ENCODE data around the gene SMIM45.

SMIM45 gene

DNA sequence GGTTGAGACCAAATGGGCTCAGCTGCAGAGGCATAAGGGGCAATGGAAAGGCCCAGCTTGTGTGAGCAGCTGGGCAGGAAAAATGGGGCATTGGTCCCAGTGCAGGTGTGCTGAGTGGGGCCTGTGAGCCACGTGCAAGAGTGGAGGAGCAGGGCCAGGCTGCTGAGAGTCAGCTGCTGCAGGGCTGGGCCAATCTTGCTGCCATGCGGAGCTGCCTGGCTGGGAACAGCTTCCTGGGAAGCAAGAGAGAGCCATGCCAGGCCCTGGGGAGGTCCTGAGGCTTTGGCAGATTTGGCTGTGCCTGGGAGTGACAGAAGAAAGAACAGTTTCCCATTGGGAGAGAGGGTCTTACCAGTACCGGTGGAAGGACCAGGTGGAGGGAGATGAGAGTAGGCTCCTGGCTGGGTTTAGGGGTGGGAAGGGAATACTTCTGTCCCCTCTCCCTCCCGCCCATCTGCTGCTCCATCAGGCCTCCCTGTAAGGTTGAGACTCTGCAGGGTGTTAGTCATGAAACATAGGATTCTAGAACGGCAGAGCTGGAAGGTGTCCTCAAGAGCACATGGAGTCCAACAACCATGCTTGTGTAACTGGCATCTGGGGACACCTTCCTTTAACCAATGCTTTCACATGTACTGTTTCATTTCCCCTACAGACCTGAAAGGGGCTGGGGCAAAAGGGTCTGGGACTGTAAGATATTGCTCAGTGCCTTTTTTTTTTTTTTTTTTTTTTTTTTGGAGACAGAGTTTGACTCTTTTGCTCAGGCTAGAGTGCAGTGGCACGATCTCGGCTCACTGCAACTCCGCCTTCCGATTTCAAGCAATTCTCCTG, 27.7 kb downstream of the SMIM45 start:
- Histone ChIP-seq H4K20me1 (ENCODE audit: insufficient read depth) (no peaks in the 10 kb centered on the region), H3K9me2 (no peaks in the 10 kb centered on the region), H3K9ac (no peak overlapping the region), H3K9me3 (no peaks in the 10 kb centered on the region), H3K36me3 (replicated peaks in 1 of 2; ENCODE audit: control insufficient read depth in 1 of 2, insufficient read depth in 2 of 2, low read length in 1 of 2) (no peaks in the 10 kb centered on the region), H3K4me3 (ENCODE audit: low read depth in 2 of 2, low read length in 1 of 2) (no peak overlapping the region), H3K79me2 (ENCODE audit: insufficient read depth) (no peaks in the 10 kb centered on the region), H3K27me3 (ENCODE audit: insufficient read depth) (no peaks in the 10 kb centered on the region), H3K4me1 (ENCODE audit: control insufficient read depth in 1 of 2, insufficient read depth in 2 of 2, low read depth in 1 of 2, low read length in 1 of 2) (peaks cover 0 to 14% of the 10 kb centered on the region in 2 experiments; a peak in 1 of 4 replicates), H3K27ac (ENCODE audit: low read depth in 2 of 2, low read length in 1 of 2) (no peak overlapping the region), H3F3A (replicated peaks; ENCODE audit: insufficient read depth) (no peaks in the 10 kb centered on the region), H2AFZ (ENCODE audit: low read depth) (no peak overlapping the region), H3K4me2 (no peak overlapping the region)
- POLR2A ChIA-PET: no interaction called here
- no peak for TF ChIP-seq JUND (IDR thresholded peaks at IDR 0.05)
- TF ChIP-seq CHD2 (IDR thresholded peaks at IDR 0.05; ENCODE audit: low read length, partially characterized antibody): no peak
- CTCF ChIA-PET: no interaction called here
- no peak for DNase-seq
- 64% methylated on average over 4 of the region's 9 CpGs for WGBS (ENCODE audit: low lambda C conversion rate)

DNA sequence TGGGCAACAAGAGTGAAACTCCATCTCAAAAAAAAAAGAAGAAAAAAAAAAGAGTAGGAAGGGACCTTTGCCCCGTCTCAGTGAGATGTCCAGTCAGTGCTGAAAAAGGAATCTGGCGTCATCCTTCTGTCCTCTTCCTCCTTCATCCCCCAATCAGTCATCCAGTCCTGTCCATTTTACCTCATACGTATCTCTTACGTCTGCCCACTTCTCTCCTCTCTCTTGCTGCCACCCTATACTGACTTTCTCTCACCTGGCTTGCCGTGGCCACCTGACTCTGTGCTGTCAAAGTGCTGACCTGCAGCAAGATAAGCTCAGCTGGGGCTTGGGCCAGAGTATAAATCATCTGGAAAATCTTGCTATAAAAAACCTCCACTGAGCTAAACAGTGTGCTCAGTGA, 30.9 kb downstream of the SMIM45 start:
- Histone ChIP-seq H2AFZ (ENCODE audit: low read depth) (no peak overlapping the region), H3K9me3 (no peaks in the 10 kb centered on the region), H3K4me3 (ENCODE audit: low read depth in 2 of 2, low read length in 1 of 2) (no peak overlapping the region), H3K27ac (ENCODE audit: low read depth in 2 of 2, low read length in 1 of 2) (no peak overlapping the region), H3K9ac (no peak overlapping the region), H3K79me2 (ENCODE audit: insufficient read depth) (no peaks in the 10 kb centered on the region), H3K4me1 (ENCODE audit: control insufficient read depth in 1 of 2, insufficient read depth in 2 of 2, low read depth in 1 of 2, low read length in 1 of 2) (peaks cover 0 to 3% of the 10 kb centered on the region in 2 experiments; a peak in 1 of 4 replicates), H4K20me1 (ENCODE audit: insufficient read depth) (no peaks in the 10 kb centered on the region), H3K4me2 (no peak overlapping the region), H3K9me2 (no peaks in the 10 kb centered on the region), H3K27me3 (ENCODE audit: insufficient read depth) (no peaks in the 10 kb centered on the region), H3K36me3 (replicated peaks in 1 of 2; ENCODE audit: control insufficient read depth in 1 of 2, insufficient read depth in 2 of 2, low read length in 1 of 2) (no peaks in the 10 kb centered on the region), H3F3A (replicated peaks; ENCODE audit: insufficient read depth) (no peaks in the 10 kb centered on the region)
- 59% methylated on average over 5 of the region's 5 CpGs for WGBS (ENCODE audit: low lambda C conversion rate)
- CTCF ChIA-PET: interaction anchor here (1.2 kb wide), 1 partner anchor 13 kb away, joined by 3 read pairs; no protein-coding TSS in a partner anchor
- POLR2A ChIA-PET: no interaction called here
- no peak for DNase-seq
- TF ChIP-seq, protein P1, sequence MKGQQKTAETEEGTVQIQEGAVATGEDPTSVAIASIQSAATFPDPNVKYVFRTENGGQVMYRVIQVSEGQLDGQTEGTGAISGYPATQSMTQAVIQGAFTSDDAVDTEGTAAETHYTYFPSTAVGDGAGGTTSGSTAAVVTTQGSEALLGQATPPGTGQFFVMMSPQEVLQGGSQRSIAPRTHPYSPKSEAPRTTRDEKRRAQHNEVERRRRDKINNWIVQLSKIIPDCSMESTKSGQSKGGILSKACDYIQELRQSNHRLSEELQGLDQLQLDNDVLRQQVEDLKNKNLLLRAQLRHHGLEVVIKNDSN (IDR thresholded peaks at IDR 0.05; ENCODE audit: borderline replicate concordance, low read depth): no peak
- no peak for TF ChIP-seq ELF1 (IDR thresholded peaks at IDR 0.05)
- TF ChIP-seq PBX3 (IDR thresholded peaks at IDR 0.05): no peak
- no peak for TF ChIP-seq RCOR1 (IDR thresholded peaks at IDR 0.05; ENCODE audit: low read length)
- no peak for TF ChIP-seq SMC3 (IDR thresholded peaks at IDR 0.05; ENCODE audit: low read depth, low read length)
- no peak for TF ChIP-seq MAX (IDR thresholded peaks at IDR 0.05; ENCODE audit: low read depth)
- TF ChIP-seq TEAD4 (IDR thresholded peaks at IDR 0.05; ENCODE audit: borderline replicate concordance, insufficient read depth): no peak
- TF ChIP-seq IRF3 (IDR thresholded peaks at IDR 0.05; ENCODE audit: low read depth, low read length): no peak
- TF ChIP-seq, protein P2, sequence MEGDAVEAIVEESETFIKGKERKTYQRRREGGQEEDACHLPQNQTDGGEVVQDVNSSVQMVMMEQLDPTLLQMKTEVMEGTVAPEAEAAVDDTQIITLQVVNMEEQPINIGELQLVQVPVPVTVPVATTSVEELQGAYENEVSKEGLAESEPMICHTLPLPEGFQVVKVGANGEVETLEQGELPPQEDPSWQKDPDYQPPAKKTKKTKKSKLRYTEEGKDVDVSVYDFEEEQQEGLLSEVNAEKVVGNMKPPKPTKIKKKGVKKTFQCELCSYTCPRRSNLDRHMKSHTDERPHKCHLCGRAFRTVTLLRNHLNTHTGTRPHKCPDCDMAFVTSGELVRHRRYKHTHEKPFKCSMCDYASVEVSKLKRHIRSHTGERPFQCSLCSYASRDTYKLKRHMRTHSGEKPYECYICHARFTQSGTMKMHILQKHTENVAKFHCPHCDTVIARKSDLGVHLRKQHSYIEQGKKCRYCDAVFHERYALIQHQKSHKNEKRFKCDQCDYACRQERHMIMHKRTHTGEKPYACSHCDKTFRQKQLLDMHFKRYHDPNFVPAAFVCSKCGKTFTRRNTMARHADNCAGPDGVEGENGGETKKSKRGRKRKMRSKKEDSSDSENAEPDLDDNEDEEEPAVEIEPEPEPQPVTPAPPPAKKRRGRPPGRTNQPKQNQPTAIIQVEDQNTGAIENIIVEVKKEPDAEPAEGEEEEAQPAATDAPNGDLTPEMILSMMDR (IDR thresholded peaks at IDR 0.05): no peak
- no peak for TF ChIP-seq CHD2 (IDR thresholded peaks at IDR 0.05; ENCODE audit: low read length, partially characterized antibody)
- TF ChIP-seq EZH2phosphoT487 (IDR thresholded peaks at IDR 0.05; ENCODE audit: borderline replicate concordance, low read depth): no peak
- TF ChIP-seq FOXJ3 (CRISPR knock-in tag; IDR thresholded peaks at IDR 0.05): no peak
- no peak for TF ChIP-seq MEF2A (IDR thresholded peaks at IDR 0.05; ENCODE audit: borderline replicate concordance, low read depth)
- TF ChIP-seq JUND (IDR thresholded peaks at IDR 0.05): no peak
- TF ChIP-seq NRF1 (IDR thresholded peaks at IDR 0.05; ENCODE audit: low read depth, low read length): no peak
- TF ChIP-seq SIN3A (IDR thresholded peaks at IDR 0.05; ENCODE audit: borderline replicate concordance, low read depth, low read length): no peak
- TF ChIP-seq, protein P3, sequence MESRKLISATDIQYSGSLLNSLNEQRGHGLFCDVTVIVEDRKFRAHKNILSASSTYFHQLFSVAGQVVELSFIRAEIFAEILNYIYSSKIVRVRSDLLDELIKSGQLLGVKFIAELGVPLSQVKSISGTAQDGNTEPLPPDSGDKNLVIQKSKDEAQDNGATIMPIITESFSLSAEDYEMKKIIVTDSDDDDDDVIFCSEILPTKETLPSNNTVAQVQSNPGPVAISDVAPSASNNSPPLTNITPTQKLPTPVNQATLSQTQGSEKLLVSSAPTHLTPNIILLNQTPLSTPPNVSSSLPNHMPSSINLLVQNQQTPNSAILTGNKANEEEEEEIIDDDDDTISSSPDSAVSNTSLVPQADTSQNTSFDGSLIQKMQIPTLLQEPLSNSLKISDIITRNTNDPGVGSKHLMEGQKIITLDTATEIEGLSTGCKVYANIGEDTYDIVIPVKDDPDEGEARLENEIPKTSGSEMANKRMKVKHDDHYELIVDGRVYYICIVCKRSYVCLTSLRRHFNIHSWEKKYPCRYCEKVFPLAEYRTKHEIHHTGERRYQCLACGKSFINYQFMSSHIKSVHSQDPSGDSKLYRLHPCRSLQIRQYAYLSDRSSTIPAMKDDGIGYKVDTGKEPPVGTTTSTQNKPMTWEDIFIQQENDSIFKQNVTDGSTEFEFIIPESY (IDR thresholded peaks at IDR 0.05; ENCODE audit: borderline replicate concordance, low read depth): no peak
- TF ChIP-seq YY1 (IDR thresholded peaks at IDR 0.05; ENCODE audit: low read depth): no peak
- no peak for TF ChIP-seq NFIC (IDR thresholded peaks at IDR 0.05; ENCODE audit: borderline replicate concordance)

Measured in SK-N-SH (cell line).